ENCODE data around the gene ATP5F1A.
A peak's percentile ranks its signal among the peaks of the same experiment; 100 is the strongest.
"Not testable (repeated sequence)": the region's sequence is repeated elsewhere in the genome, so short reads cannot be mapped to it uniquely, and the experiment has no call there.

ATP5F1A gene

GRCh38 chr18:46097801-46098615 is at the start of gene ATP5F1A:
Gene ATP5F1A (minus strand): TSS chr18:46098296. CDS start chr18:46098231, 65 bp downstream.
- peak; percentile 94 for DNase-seq

- no peak for DNase-seq
Measured at GRCh38 chr18:46141199-46141598, 43.1 kb upstream of the ATP5F1A start.

- DNase-seq, result no peak
Measured at GRCh38 chr18:46140173-46140572, 42.1 kb upstream of the ATP5F1A start.

- DNase-seq, result no peak
Measured at GRCh38 chr18:46134920-46135675, 37.0 kb upstream of the ATP5F1A start.

- no peak for DNase-seq
Measured at GRCh38 chr18:46133534-46133933, 35.4 kb upstream of the ATP5F1A start.

- not testable (repeated sequence) for DNase-seq
Measured at GRCh38 chr18:46130549-46130948, 32.5 kb upstream of the ATP5F1A start.

- no peak for DNase-seq
Measured at GRCh38 chr18:46130061-46130460, 32.0 kb upstream of the ATP5F1A start.

- DNase-seq, result not testable (repeated sequence)
Measured at GRCh38 chr18:46126625-46127024, 28.5 kb upstream of the ATP5F1A start.

- DNase-seq, result no peak
Measured at GRCh38 chr18:46113751-46114150, 15.7 kb upstream of the ATP5F1A start.

GRCh38 chr18:46110406-46110805 is 12.3 kb upstream of the ATP5F1A start:
- DNase-seq, result no peak

- no peak for DNase-seq
Measured at GRCh38 chr18:46109386-46109785, 11.3 kb upstream of the ATP5F1A start.

- DNase-seq, result peak; percentile 96
Measured at GRCh38 chr18:46104128-46104911, 6.2 kb upstream of the ATP5F1A start, which contains the start of gene HAUS1. Gene HAUS1 (plus strand): TSS chr18:46104385. CDS start chr18:46104412, 27 bp downstream.

GRCh38 chr18:46099463-46099862 is 1.4 kb upstream of the ATP5F1A start:
- DNase-seq, result no peak

GRCh38 chr18:46098616-46098933 is 479 bp upstream of the ATP5F1A start:
- no peak for DNase-seq

- no peak for DNase-seq
Measured at GRCh38 chr18:46097431-46097800, 680 bp downstream of the ATP5F1A start.

- no peak for DNase-seq
Measured at GRCh38 chr18:46096651-46097300, 1.3 kb downstream of the ATP5F1A start.

GRCh38 chr18:46095532-46095931 is 2.6 kb downstream of the ATP5F1A start:
- no peak for DNase-seq

- DNase-seq, result not testable (repeated sequence)
Measured at GRCh38 chr18:46088501-46088900, 9.6 kb downstream of the ATP5F1A start.

GRCh38 chr18:46084431-46084830 is 13.7 kb downstream of the ATP5F1A start:
- DNase-seq, result no peak

- DNase-seq, result no peak
Measured at GRCh38 chr18:46080156-46080555, 17.9 kb downstream of the ATP5F1A start.

GRCh38 chr18:46079336-46079735 is 18.8 kb downstream of the ATP5F1A start:
- DNase-seq, result no peak

GRCh38 chr18:46073474-46074331 is 24.4 kb downstream of the ATP5F1A start:
- DNase-seq, result peak; percentile 39

Data from right hindlimb (tissue), 1 donor.